GM06990 (cell line): Measurements from ENCODE around the gene HECTD1.

ENCODE experiments used
- DNase-seq: peaks from one replicate; pipeline ENCODE4 v3.0.0-alpha.2; 2011; ENCODE audit not compliant: insufficient read length; ENCODE audit errors: extremely low read depth
- H3K27me3 ChIP-seq: replicated peaks from 2 replicates; pipeline ENCODE4 v1.6.0; 2011; ENCODE audit warnings: low read length; ENCODE audit not compliant: control insufficient read depth, insufficient read depth
- H3K36me3 ChIP-seq: 2 replicates; pipeline ENCODE4 v1.5.1; 2011; ENCODE audit warnings: low read length; ENCODE audit not compliant: control insufficient read depth, insufficient read depth
- H3K4me3 ChIP-seq: replicated peaks from 2 replicates; pipeline ENCODE4 v1.5.1; 2011; ENCODE audit warnings: low read depth, mild to moderate bottlenecking, control low read depth, low read length
- TF ChIP-seq, protein P1 (sequence below): IDR thresholded peaks from 2 replicates; pipeline ENCODE4 v1.5.1; 2011; ENCODE audit warnings: low read length, control low read depth, mild to moderate bottlenecking, inconsistent platforms; ENCODE audit not compliant: insufficient read depth, poor library complexity, severe bottlenecking

Gene HECTD1

DNA sequence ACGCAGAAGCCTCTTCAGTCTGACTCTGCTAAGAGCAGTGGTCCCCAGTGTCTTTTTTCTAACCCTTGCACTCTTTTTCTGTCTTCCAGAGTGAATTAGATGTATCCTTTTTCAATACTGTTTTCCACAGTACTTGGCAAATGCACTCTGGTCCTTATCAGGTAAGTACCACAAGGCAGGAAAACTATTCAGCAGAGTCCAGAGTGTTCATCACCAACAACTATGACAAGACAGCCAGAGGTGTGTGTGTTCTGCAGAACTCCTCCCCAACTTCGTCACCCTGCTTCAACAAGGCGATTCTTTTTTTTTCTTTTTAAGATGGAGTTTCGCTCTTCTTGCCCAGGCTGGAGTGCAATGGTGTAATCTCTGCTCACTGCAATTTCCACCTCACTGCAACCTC is 127.1 kb downstream of the HECTD1 start:
- no peaks in the 10 kb centered on the region for H3K36me3 ChIP-seq
- no peak for DNase-seq
- no peak overlapping the region for H3K4me3 ChIP-seq
- no peaks in the 10 kb centered on the region for H3K27me3 ChIP-seq
- TF ChIP-seq, protein P1, sequence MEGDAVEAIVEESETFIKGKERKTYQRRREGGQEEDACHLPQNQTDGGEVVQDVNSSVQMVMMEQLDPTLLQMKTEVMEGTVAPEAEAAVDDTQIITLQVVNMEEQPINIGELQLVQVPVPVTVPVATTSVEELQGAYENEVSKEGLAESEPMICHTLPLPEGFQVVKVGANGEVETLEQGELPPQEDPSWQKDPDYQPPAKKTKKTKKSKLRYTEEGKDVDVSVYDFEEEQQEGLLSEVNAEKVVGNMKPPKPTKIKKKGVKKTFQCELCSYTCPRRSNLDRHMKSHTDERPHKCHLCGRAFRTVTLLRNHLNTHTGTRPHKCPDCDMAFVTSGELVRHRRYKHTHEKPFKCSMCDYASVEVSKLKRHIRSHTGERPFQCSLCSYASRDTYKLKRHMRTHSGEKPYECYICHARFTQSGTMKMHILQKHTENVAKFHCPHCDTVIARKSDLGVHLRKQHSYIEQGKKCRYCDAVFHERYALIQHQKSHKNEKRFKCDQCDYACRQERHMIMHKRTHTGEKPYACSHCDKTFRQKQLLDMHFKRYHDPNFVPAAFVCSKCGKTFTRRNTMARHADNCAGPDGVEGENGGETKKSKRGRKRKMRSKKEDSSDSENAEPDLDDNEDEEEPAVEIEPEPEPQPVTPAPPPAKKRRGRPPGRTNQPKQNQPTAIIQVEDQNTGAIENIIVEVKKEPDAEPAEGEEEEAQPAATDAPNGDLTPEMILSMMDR, result no peak

DNA sequence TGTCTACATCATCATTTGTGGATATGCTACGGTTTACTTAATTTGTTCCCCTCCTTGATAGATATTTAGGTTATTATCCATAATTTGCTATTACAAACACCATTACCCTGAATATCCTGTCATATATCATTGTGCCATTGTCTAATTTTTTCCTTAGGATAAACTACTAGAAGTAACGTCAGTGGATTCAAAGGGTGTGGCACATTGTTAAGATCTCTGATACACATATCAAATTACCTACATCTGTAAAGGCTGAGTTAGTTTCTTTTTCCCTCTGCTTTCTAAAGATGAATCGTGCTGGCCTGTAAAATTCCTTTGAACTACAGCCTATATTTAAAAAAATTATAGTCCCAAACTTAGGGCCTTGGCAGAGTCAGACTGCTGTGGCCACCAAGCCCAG is 127.5 kb downstream of the HECTD1 start:
- TF ChIP-seq, protein P1, result no peak
- no peak overlapping the region for H3K4me3 ChIP-seq
- DNase-seq, result no peak
- no peaks in the 10 kb centered on the region for H3K36me3 ChIP-seq
- no peaks in the 10 kb centered on the region for H3K27me3 ChIP-seq

DNA sequence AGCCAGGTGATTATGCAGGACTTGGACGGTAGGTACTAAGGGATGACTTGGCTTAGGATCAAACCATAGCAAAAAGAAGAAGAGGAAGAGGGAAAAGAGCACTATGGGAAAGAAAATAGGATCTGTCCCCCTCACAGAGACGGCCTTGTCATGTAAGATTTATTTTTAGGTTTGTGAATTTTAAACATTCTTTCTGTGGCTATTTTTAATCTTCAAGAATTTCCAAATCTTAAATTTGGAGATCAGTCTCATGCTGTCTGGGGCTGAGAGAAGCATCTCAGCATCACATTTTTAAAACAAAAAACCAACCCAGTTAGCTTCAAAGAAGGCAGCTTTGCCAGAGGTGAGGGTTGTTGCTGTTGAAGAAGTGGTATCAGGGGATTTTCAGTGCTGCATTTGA is 128.8 kb downstream of the HECTD1 start:
- TF ChIP-seq, protein P1, result no peak
- H3K36me3 ChIP-seq, result no peaks in the 10 kb centered on the region
- no peak for DNase-seq
- no peaks in the 10 kb centered on the region for H3K27me3 ChIP-seq
- H3K4me3 ChIP-seq, result no peak overlapping the region

DNA sequence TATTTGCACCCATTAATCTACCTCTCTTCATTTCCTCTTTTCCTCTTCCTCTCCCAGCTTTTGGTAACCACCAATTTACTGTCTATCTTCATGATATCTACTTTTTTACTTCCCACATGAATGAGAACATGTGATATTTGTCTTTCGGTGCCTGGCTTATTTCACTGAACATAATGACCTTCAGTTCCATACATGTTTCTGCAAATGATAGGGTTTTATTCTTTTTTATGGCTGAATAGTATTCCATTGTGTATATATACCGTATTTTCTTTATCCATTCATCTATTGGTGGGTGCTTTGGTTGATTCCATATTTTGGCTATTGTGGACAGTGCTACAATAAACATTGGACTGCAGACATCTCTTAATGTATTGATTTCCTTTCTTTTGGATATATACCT is 132.4 kb downstream of the HECTD1 start:
- TF ChIP-seq, protein P1, result no peak
- DNase-seq, result no peak

DNA sequence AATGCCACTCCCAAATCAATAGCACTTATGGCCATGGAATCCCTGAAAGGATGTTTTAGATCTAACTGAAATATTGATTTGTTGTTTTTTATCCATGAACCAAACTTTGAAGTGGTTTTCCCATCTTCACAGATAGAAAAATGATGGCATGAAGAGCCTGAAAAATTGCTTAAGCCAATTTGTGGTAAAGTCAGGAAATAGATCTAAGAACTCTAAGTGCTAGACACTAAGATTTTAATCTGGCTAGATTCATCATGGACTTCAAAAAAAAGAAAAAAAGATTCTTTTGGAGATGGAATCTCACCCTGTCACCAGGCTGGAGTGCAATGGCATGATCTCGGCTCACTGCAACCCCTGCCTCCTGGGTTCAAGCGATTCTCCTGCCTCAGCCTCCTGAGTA is 136.4 kb downstream of the HECTD1 start:
- TF ChIP-seq, protein P1, result no peak

More for the DNA sequence above, 132.4 kb downstream of the HECTD1 start:
- no peaks in the 10 kb centered on the region for H3K36me3 ChIP-seq
- no peaks in the 10 kb centered on the region for H3K27me3 ChIP-seq
- H3K4me3 ChIP-seq, result no peak overlapping the region

DNA sequence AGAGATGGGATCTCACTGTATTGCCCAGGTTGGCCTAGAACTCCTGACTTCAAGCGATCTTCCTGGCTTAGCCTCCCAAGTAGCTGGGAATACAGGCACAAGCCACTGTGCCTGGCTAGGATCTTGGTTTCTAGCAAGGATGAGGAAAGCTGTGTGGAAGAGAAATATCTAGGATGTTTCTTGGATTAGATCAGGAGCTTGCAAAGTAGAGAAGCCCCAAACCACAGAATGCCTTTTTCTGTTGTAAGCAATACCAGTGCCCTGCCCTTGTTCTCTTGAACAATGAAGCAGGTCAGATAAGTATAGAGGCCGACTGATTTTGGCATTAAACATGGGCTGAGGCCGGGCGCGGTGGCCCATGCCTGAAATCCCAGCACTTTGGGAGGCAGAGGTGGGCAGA is 137.2 kb downstream of the HECTD1 start:
- DNase-seq, result no peak
- H3K36me3 ChIP-seq, result no peaks in the 10 kb centered on the region
- H3K27me3 ChIP-seq, result no peaks in the 10 kb centered on the region
- TF ChIP-seq, protein P1, result no peak
- no peak overlapping the region for H3K4me3 ChIP-seq

More for the DNA sequence above, 136.4 kb downstream of the HECTD1 start:
- H3K36me3 ChIP-seq, result no peaks in the 10 kb centered on the region
- no peak for DNase-seq
- no peak overlapping the region for H3K4me3 ChIP-seq
- no peaks in the 10 kb centered on the region for H3K27me3 ChIP-seq
